K562 (cell line): Measurements from ENCODE around the gene TFDP1. TPM values are rescaled to one million over a fixed set of nuclear protein-coding genes. Genes with fewer than 3 reads are reported as not detected.

Source experiments
- ARID1B ChIP-seq: fragments of 450-650 bp; IDR thresholded peaks from 2 replicates; pipeline ENCODE4 v1.6.1; 2016; ENCODE audit warnings: antibody characterized with exemption, mild to moderate bottlenecking, inconsistent platforms
- ARID3B ChIP-seq: fragments of 250-450 bp; sonication (Bioruptor Pico); IDR thresholded peaks from 2 replicates; pipeline ENCODE4 v1.4.0; 2020; ENCODE audit warnings: borderline replicate concordance
- FOXJ3 ChIP-seq: sonication (generic); formaldehyde crosslinking; IDR thresholded peaks from 2 replicates; pipeline ENCODE4 v1.4.0; 2020; ENCODE audit warnings: mild to moderate bottlenecking, missing genetic modification reagents
- ZKSCAN1 ChIP-seq: fragments of 150-350 bp; IDR thresholded peaks from 2 replicates; pipeline ENCODE4 v1.6.1; 2016; ENCODE audit warnings: low read depth, low read length
- ZMIZ1 ChIP-seq, 2 experiments: fragments of 150-350 bp in 1 of 2; IDR thresholded peaks; 2 replicates each; pipeline ENCODE4 v1.6.1; 2012 to 2016; ENCODE audit warnings: low read depth in 2 of 2, low read length in 2 of 2, mild to moderate bottlenecking in 1 of 2, moderate library complexity in 1 of 2
- polyA plus RNA-seq, 8 experiments: library from polyadenylated mRNA; depleted of rRNA in 4 of 8; stranded (reverse) in 5 of 8; unstranded in 3 of 8; fragments of >200 nt; fragmentation: Nextera tagmentation in 2 of 8; fragmentation: Illumina TruSeq in 1 of 8; extraction: Ambion mirVana in 2 of 8; extraction: Trizol in 1 of 8; gene quantifications; 2 replicates each; pipeline versions ENCODE4 v1.2.1 to v1.2.3, GENCODE V29; 2011 to 2014; ENCODE audit warnings: inconsistent platforms in 1 of 8, missing spikeins in 1 of 8
- total RNA-seq, 7 experiments: library from RNA; depleted of rRNA in 6 of 7; stranded (reverse); fragments of >200 nt in 6 of 7; fragmentation: Illumina TruSeq in 2 of 7; extraction: Trizol in 2 of 7; gene quantifications; 2 replicates each; pipeline versions ENCODE4 v1.2.1 to v1.2.3, GENCODE V29; 2011 to 2021; ENCODE audit warnings: low replicate concordance in 1 of 7

Gene TFDP1
- total and polyA plus RNA-seq, 9 of the 15 experiments (the other 6 are each of a cell fraction or from before 2014, with no cell fraction given) = 33.8 to 145 (median 69.1) TPM

DNA sequence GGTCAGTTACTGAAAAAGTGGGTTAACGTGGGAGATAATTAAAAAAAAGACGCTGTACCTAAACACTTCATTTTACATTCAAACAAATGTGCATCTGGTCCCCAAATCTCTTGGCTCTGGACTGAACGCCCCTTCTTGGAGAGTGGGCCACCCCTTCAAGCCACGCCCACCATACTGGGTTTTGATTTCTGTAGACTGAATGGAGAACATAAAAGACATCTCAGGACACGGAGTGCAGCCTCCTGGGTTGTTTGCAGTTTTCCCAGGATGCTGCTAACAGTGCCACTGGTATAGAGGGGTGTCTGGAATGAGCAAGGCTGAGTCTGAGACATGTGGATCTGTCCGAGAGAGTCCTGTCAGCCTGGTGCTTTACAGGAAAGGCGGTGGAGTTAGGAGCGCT, 10.6 kb downstream of the TFDP1 start (continued):
- TF ChIP-seq ARID3B (CRISPR knock-in tag) (no peak), ARID1B (no peak), FOXJ3 (CRISPR knock-in tag) (no peak), ZMIZ1 (IDR thresholded peaks at IDR 0.05; ENCODE audit: low read depth in 2 of 2, low read length in 2 of 2) (no peak), ZKSCAN1 (no peak)
